A549 treated with AZD2906 at 1 μM for 4 hours (cell line): Measurements from ENCODE around the gene TP53I13. TPM values are rescaled to one million over a fixed set of nuclear protein-coding genes. Genes with fewer than 3 reads are reported as not detected.

Source experiments
- total RNA-seq: library from RNA; stranded (reverse); fragments of 200-300 nt; extraction: Qiagen RNA extraction; gene quantifications from 5 replicates; pipeline ENCODE4 v1.2.3, GENCODE V29; 2022

Gene TP53I13
- 68.4 to 114 TPM (median 103 TPM) in 5 replicates for total RNA-seq

GRCh38 chr17:29568331-29569244 lies at the start of gene TP53I13:
Gene TP53I13 (plus strand): TSS chr17:29568701. CDS start chr17:29568759, 58 bp downstream.

GRCh38 chr17:29566473-29567303 lies 1.8 kb upstream of the TP53I13 start, which contains the start of gene ABHD15:
Gene ABHD15 (minus strand): TSS chr17:29567037. CDS start chr17:29566966, 71 bp downstream.

GRCh38 chr17:29589524-29590410 lies 21.3 kb downstream of the TP53I13 start, which contains the start of gene GIT1:
Gene GIT1 (minus strand): TSS chr17:29589648. CDS start chr17:29589378, 270 bp downstream.

GRCh38 chr17:29592850-29593551 lies 24.5 kb downstream of the TP53I13 start, which contains the start of gene ANKRD13B:
Gene ANKRD13B (plus strand): TSS chr17:29593132. CDS start chr17:29593622, 490 bp downstream.

Other genes with a start within 250 kb of the TP53I13 start
- 16.2 to 24.8 TPM (median 22.0 TPM) in 5 replicates for gene TAOK1, start 178.3 kb upstream of the TP53I13 start, total RNA-seq
- gene ABHD15, start 1.7 kb upstream of the TP53I13 start, total RNA-seq = 23.2 to 27.4 TPM (median 26.0 TPM) in 5 replicates
- gene GIT1, start 20.9 kb downstream of the TP53I13 start, total RNA-seq = 65.4 to 85.9 TPM (median 81.1 TPM) in 5 replicates
- gene ANKRD13B, start 24.4 kb downstream of the TP53I13 start, total RNA-seq = 20.7 to 30.7 TPM (median 26.2 TPM) in 5 replicates
- 4.5 to 6.9 TPM (median 6.1 TPM) in 5 replicates for gene CORO6, start 54.2 kb downstream of the TP53I13 start, total RNA-seq